Suprapubic skin (tissue), 4 donors: ENCODE data around the gene KIF16B. TPM values are rescaled to one million over a fixed set of nuclear protein-coding genes. Genes with fewer than 3 reads are reported as not detected.

Source experiments
- DNase-seq, 2 donors: peaks; one replicate each; pipeline ENCODE4 v3.0.0-alpha.2; 2019; ENCODE audit warnings: low spot score in 2 of 2
- H3K27ac ChIP-seq: fragments of 200-600 bp; sonication (generic); one replicate; pipeline ENCODE4 v1.5.1; 2019
- H3K27me3 ChIP-seq: fragments of 200-600 bp; sonication (generic); one replicate; pipeline ENCODE4 v1.5.1; 2019
- H3K36me3 ChIP-seq: fragments of 200-600 bp; sonication (generic); one replicate; pipeline ENCODE4 v1.5.1; 2019
- H3K4me1 ChIP-seq: fragments of 200-600 bp; sonication (generic); one replicate; pipeline ENCODE4 v1.5.1; 2019
- H3K4me3 ChIP-seq: fragments of 200-600 bp; sonication (generic); one replicate; pipeline ENCODE4 v1.5.1; 2019; ENCODE audit warnings: mild to moderate bottlenecking
- H3K9me3 ChIP-seq: fragments of 200-600 bp; sonication (generic); one replicate; pipeline ENCODE4 v1.5.1; 2019
- EP300 ChIP-seq: sonication (generic); formaldehyde crosslinking; IDR thresholded peaks from one replicate; pipeline ENCODE4 v1.6.1; 2017; ENCODE audit warnings: antibody characterized with exemption
- POLR2A ChIP-seq, 2 donors: fragments of 450-650 bp; IDR thresholded peaks; one replicate each; pipeline ENCODE4 v1.6.1; 2017; ENCODE audit warnings: antibody characterized with exemption in 2 of 2, mild to moderate bottlenecking in 2 of 2, moderate library complexity in 2 of 2
- POLR2AphosphoS5 ChIP-seq, 3 donors: sonication (generic); formaldehyde crosslinking; IDR thresholded peaks; one replicate each; pipeline ENCODE4 v1.6.1; 2017; ENCODE audit warnings: antibody characterized with exemption in 3 of 3
- WGBS: methylation state at CpG from one replicate; pipeline ENCODE4 v1.1.5; 2018; 5-methylcytosine and 5-hydroxymethylcytosine counted together
- total RNA-seq, 4 donors: library from RNA; depleted of rRNA; stranded (reverse); fragments of >200 nt; gene quantifications; one replicate each; pipeline ENCODE4 v1.1.0, GENCODE V29; 2016
- TF ChIP-seq, protein P1 (sequence below), 2 donors: fragments of 200-600 bp in 1 of 2; fragments of 450-650 bp in 1 of 2; sonication (generic) in 1 of 2; IDR thresholded peaks; one replicate each; pipeline ENCODE4 v1.5.1; 2016 to 2019; ENCODE audit warnings: antibody characterized with exemption in 2 of 2, mild to moderate bottlenecking in 1 of 2, moderate library complexity in 1 of 2

Gene KIF16B
- total RNA-seq, 4 donors from 2014 or later, result 23.7 to 64.0 (median 38.2) TPM

- no peaks in the 10 kb centered on the region for H3K9me3 ChIP-seq
- TF ChIP-seq EP300, result no peak
- TF ChIP-seq POLR2AphosphoS5 (IDR thresholded peaks at IDR 0.05), result no peak
- TF ChIP-seq, protein P1, sequence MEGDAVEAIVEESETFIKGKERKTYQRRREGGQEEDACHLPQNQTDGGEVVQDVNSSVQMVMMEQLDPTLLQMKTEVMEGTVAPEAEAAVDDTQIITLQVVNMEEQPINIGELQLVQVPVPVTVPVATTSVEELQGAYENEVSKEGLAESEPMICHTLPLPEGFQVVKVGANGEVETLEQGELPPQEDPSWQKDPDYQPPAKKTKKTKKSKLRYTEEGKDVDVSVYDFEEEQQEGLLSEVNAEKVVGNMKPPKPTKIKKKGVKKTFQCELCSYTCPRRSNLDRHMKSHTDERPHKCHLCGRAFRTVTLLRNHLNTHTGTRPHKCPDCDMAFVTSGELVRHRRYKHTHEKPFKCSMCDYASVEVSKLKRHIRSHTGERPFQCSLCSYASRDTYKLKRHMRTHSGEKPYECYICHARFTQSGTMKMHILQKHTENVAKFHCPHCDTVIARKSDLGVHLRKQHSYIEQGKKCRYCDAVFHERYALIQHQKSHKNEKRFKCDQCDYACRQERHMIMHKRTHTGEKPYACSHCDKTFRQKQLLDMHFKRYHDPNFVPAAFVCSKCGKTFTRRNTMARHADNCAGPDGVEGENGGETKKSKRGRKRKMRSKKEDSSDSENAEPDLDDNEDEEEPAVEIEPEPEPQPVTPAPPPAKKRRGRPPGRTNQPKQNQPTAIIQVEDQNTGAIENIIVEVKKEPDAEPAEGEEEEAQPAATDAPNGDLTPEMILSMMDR (IDR thresholded peaks at IDR 0.05), result no peak
- TF ChIP-seq POLR2A (IDR thresholded peaks at IDR 0.05), result no peak
- peaks cover 5% of the 10 kb centered on the region for H3K36me3 ChIP-seq
- DNase-seq, result no peak
- no peak overlapping the region for H3K27ac ChIP-seq
- 75% methylated on average over 5 of the region's 5 CpGs for WGBS
- H3K27me3 ChIP-seq, result no peaks in the 10 kb centered on the region
- no peaks in the 10 kb centered on the region for H3K4me1 ChIP-seq
- H3K4me3 ChIP-seq, result no peak overlapping the region
Measured at GRCh38 chr20:16360668-16361067, 212.6 kb downstream of the KIF16B start.

DNA sequence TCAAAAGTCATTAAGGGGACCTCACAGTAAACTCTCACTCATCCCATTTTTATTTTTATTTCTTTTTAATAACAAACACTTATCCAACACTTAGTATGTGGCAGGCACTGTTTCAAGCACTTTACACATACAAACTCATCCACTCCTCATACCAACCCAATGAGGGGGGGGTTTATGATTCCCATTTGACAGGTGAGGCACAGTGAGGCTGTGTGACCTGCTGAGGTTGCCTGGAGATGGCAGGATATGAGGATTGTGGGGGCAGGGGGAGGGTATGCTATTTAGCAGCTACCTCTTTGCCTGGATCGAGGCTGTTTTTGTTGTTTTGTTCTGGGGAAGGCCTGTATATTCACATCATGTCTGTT lies 219.8 kb downstream of the KIF16B start:
- Histone ChIP-seq H3K9me3 (no peaks in the 10 kb centered on the region), H3K36me3 (peaks cover 12% of the 10 kb centered on the region), H3K4me1 (no peaks in the 10 kb centered on the region), H3K27ac (no peak overlapping the region), H3K4me3 (no peak overlapping the region), H3K27me3 (no peaks in the 10 kb centered on the region)
- no peak for TF ChIP-seq EP300
- TF ChIP-seq POLR2AphosphoS5 (IDR thresholded peaks at IDR 0.05), result no peak
- TF ChIP-seq, protein P1 (IDR thresholded peaks at IDR 0.05), result no peak
- no peak for TF ChIP-seq POLR2A (IDR thresholded peaks at IDR 0.05)
- 88% methylated on average over 1 of the region's 1 CpG for WGBS
- DNase-seq, result no peak

- TF ChIP-seq POLR2A (IDR thresholded peaks at IDR 0.05) (no peak), EP300 (no peak), POLR2AphosphoS5 (IDR thresholded peaks at IDR 0.05) (no peak)
- TF ChIP-seq, protein P1 (IDR thresholded peaks at IDR 0.05), result no peak
- no peaks in the 10 kb centered on the region for H3K27me3 ChIP-seq
- WGBS, result 95% methylated on average over 5 of the region's 5 CpGs
- DNase-seq, result no peak
- peaks cover 12% of the 10 kb centered on the region for H3K36me3 ChIP-seq
- no peak overlapping the region for H3K4me3 ChIP-seq
- H3K9me3 ChIP-seq, result no peaks in the 10 kb centered on the region
- H3K27ac ChIP-seq, result no peak overlapping the region
- H3K4me1 ChIP-seq, result no peaks in the 10 kb centered on the region
Measured at GRCh38 chr20:16352751-16353416, 220.4 kb downstream of the KIF16B start.

DNA sequence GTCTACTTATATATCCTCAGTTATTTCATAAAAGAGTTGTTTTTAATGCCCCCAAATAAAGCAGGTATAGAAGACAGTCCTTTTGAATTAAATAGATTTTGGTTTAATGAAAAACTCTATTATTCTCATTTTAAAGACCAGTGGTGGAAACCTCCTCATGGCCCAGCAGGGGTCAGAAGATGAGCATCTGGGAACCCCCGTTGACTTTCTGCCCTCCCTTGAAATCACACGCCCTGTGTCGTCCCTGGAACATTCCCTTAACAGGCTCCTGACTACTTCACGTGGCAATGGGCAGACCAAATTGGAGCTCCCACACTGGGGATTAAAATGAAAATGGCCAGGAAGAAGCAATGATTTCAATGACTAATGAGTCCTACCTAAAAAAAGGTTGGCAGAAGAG lies 220.9 kb downstream of the KIF16B start:
- no peaks in the 10 kb centered on the region for H3K4me1 ChIP-seq
- no peak overlapping the region for H3K27ac ChIP-seq
- H3K27me3 ChIP-seq, result no peaks in the 10 kb centered on the region
- no peaks in the 10 kb centered on the region for H3K9me3 ChIP-seq
- H3K36me3 ChIP-seq, result peaks cover 12% of the 10 kb centered on the region
- H3K4me3 ChIP-seq, result no peak overlapping the region
- no peak for TF ChIP-seq POLR2AphosphoS5 (IDR thresholded peaks at IDR 0.05)
- no peak for TF ChIP-seq EP300
- TF ChIP-seq POLR2A (IDR thresholded peaks at IDR 0.05), result no peak
- TF ChIP-seq, protein P1 (IDR thresholded peaks at IDR 0.05), result no peak
- DNase-seq, result no peak
- WGBS, result 84% methylated on average over 4 of the region's 4 CpGs

DNA sequence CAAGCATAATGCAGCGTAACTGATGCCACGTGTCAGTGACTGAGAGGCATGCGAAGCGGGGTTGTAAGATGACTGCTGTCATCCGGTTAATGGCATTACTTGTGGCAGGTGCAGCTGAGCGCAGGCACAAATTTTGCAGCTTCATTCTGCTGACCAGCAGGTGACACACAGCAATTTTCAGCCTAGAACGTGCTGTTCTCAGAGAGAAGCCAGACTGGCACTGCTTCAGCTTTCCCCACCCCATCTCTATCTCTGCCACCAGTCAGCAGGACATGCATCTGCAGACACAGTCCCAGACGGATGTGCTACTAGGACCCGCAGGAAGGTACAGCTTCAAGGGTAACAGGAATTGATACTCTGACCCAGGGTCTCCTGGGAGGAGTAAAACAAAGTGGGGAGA lies 221.8 kb downstream of the KIF16B start:
- WGBS, result 83% methylated on average over 9 of the region's 9 CpGs
- TF ChIP-seq POLR2A (IDR thresholded peaks at IDR 0.05) (no peak), POLR2AphosphoS5 (IDR thresholded peaks at IDR 0.05) (no peak), EP300 (no peak)
- TF ChIP-seq, protein P1 (IDR thresholded peaks at IDR 0.05), result no peak
- Histone ChIP-seq H3K36me3 (peaks cover 12% of the 10 kb centered on the region), H3K9me3 (no peaks in the 10 kb centered on the region), H3K4me1 (no peaks in the 10 kb centered on the region), H3K27ac (no peak overlapping the region), H3K27me3 (no peaks in the 10 kb centered on the region), H3K4me3 (no peak overlapping the region)
- DNase-seq, result no peak
